HG02885 (cell line): Measurements from ENCODE around the gene SOX12.
"Not testable (repeated sequence)": the region's sequence is repeated elsewhere in the genome, so short reads cannot be mapped to it uniquely, and the experiment has no call there.

ENCODE experiments used
- ATAC-seq: cut with Tn5 transposase; IDR thresholded peaks from one replicate; pipeline ENCODE4 v1.9.1; 2021; ENCODE audit warnings: mild to moderate bottlenecking; ENCODE audit not compliant: unreplicated experiment, poor library complexity

SOX12 gene

DNA sequence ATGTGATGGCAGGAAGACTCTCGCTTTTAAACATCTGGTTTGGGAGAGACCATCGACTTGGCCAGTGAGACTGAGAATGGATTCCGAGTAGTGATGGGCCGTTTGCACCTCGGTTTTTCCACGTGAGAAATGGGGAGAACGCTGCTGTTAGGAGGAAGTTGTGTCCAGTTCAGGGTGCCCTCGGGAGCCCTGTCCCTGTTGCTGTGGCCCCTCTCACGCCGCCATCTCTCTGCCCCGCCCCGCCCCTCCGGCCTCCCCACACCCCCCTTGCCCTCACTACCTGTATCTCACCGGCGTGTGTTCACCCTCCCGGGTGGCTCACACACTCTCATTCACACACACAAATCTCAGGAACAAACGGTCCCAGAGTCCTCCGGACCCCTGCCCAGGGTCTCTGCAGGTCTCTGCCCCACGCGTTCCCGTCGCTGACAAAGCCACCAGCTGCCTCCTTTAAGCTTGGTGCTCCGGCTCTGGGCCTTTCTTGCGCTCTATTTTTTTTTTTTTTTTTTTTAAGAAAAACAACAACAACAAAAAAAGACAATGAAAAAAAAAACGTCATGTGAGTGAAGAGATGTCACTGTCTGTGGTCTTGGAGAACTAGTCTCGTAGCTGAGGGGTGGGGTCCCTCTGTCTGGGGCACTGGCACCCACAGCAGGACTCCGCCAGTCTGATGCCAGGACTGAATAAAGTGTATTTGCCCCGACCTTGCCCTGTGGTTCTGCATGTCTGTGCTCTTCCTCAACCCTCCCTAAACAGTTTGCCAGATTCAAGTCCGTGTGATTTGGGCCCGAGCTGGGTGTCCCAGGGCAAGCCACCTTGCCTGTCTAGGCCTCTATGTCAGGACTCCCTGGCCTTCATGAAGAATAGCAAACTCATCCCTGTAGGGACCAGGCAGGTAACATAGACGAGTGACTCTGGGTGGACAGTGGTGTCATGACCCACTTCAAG lies 2.9 kb downstream of the SOX12 start:
- ATAC-seq = no peak

DNA sequence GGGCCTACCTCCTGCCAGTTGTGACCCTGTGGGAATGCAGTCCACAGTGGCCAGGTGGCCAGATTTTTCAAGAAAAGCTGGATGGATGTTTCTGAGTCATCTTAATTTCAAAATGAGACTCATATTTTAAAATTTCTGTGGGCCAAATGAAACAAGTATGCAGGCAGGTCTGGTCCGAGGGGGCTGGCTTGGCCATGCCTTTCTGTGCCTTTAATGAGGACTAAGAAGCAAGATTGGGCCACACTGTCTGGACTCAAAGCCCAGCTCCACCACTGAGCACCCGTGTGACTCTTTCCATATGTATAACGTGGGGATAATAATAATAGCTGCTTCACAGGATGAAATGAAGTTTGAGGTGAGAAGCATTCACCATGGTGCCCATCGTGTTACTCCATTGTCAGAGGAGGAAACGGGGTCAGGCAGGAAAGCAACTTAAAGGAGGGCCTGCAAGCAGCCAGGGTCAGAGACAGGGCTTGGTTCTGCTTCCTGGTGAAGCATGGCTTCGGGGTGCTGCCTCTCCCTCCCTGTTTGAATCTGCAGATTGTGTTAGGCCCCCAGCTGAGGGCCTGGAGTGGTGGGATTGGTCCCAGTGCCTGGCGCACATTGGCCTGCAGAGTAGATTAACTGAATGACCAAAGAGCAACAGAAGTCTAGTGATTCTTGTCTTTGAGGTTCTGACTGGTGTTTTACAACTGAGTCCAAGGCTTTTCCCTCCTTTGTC lies 3.8 kb downstream of the SOX12 start:
- no peak for ATAC-seq

DNA sequence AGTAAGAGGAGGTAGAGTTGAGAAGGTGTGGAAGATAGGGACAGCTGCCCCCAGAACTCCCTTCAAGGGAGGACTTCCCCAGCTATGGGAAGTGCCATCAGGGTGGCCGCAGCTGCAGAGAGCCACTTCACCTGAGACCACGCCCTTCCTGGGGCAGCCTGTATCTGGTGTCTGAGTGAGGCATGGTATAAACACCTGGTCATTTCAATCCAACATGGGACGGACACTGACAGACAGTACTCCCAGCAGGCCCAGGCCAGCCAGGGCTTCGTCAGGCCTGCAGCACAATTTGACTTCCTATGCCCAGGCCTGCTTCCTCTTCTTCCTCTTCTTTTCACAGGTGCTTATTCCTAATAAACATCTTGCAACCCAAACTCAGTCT lies 4.5 kb downstream of the SOX12 start:
- ATAC-seq = no peak

DNA sequence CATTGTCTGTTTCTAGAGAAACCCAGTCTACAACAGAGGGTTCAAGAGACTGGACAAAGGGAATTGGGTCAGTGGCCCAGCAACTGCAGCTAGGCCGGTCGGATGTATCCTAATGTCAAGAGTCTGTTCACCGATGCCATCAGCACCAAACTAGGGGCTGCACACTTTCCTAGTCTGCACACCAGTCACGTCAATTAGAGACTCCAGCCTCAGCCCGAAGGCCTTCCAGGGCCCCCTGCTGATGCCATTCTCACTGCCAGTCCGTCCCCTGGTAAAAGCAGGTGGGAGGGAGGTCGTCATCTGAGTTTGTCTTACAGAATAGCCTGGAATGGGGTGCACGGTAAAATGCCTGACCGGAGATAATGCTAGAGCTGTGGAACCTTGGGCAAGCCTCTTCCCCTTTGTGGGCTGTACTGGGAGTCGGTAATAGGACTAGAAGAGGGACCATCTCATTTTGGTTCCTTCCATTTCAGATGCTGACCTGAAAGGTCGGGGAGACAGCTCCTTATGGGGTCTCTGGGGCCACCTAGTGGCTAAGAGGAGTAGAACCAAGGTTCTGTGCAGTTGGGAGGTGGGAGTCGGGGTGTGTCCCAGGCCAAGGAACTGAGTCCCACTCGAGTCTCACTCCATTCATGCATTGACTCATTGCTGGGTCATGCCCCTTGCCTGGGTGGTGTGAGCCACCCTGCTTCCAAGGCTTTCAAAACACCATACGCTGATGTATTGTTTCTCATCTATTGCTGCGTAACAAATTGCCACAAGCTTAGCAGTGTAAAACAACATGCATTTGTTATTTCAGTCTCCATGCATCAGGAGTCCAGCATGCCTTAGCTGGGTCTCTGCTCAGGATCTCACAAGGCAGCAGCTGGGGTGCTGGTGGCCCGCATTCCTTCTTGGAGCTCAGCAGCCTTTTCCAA lies 5.1 kb downstream of the SOX12 start:
- peak; percentile 30 for ATAC-seq

DNA sequence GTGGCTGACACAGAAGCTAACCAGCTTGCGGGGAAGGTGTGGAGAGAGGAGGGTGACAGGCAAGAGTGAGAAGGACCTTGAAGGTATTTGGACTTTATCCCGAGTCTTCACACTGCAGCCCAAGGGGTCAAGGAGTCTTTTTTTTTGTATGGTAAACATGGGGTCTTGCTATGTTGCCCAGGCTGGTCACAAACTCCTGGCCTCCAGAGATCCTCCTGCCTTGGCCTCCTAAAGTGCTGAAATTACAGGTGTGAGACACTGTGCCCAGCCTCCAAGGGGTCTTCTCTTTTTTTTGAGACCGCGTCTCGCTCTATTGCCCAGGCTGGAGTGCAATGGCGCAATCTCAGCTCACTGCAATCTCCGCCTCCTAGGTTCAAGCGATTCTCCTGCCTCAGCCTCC lies 9.2 kb downstream of the SOX12 start:
- no peak for ATAC-seq

DNA sequence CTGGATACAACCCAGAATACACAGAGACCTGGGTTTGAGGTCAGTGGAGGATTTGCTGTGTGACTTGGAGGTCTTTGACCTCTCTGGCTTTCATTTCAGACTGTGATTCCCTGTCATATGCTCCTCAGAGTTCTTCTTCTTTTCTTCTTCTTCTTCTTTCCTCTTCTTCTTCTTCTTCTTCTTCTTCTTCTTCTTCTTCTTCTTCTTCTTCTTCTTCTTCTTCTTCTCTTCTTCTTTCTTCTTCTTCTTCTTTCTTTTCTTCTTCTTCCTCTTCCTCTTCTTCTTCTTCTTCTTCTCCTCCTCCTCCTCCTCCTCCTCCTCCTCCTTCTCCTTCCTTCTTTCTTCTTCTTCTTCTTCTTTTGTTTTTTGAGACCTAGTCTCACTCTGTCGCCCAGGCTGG lies 10.7 kb downstream of the SOX12 start:
- not testable (repeated sequence) for ATAC-seq

DNA sequence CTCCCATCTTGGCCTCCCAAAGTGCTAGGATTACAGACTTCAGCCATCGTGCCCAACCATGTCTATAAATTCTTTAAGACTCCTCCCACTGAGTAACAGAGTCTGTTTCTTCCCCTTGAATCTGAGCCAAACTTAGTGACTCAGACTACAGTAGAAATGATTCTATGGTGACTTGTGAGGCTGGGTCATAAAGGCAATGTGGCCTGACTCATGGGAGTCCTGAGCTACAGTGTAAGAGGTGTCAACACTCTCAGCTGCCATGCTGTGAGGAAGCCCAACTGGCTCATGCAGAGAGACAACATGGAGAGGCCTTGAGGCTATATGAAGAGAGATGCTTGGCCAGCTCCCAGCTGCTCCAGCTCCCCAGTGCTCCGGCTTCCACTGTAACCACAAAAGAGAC lies 16.3 kb downstream of the SOX12 start:
- no peak for ATAC-seq

DNA sequence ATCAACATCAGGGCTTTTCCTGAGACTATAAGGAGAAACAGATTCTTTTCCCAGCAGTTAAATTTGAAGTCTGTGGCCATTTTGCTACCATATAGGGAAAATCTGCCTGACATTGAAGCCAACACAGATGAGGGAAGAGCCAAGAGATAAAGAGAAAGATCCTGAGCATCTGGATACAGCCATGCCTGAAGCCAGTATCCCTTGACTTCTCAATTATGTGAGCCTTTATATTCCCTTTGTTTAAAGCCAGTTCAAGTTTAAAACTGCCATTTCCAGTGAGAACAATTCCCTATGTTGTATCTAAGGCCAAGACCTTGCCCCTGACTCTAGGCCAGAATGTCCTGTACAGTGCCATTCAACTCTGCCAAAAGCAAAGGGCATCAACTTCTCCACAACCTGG lies 17.8 kb downstream of the SOX12 start:
- ATAC-seq = no peak

DNA sequence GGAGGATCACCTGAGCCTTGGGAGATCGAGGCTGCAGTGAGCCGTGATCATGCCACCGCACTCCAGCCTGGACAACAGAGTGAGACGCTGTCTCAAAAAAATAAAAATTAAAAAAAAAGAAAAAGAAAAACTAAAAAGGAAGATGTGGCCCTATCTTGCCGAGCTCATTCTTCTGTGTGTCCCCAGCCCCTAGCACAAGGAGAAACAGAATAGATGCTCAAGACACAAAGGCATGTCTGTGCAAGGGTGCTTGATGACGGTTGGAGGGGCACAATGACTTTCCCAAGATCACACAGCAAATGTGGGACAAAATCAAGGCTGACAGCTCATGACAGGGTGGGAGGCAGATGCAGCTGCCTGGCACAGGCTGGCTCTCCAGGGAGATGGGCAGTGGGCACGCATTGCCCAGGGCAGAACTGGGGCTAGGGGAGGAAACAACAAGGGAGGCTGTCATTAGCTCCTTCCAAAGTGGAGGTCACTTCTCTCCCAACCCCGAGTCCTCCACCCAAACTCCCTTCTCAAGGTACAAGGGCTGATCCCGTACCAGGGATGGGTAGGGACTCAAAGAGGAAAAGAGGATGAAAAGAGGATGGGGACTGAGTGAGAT lies 20.8 kb downstream of the SOX12 start:
- ATAC-seq = no peak

DNA sequence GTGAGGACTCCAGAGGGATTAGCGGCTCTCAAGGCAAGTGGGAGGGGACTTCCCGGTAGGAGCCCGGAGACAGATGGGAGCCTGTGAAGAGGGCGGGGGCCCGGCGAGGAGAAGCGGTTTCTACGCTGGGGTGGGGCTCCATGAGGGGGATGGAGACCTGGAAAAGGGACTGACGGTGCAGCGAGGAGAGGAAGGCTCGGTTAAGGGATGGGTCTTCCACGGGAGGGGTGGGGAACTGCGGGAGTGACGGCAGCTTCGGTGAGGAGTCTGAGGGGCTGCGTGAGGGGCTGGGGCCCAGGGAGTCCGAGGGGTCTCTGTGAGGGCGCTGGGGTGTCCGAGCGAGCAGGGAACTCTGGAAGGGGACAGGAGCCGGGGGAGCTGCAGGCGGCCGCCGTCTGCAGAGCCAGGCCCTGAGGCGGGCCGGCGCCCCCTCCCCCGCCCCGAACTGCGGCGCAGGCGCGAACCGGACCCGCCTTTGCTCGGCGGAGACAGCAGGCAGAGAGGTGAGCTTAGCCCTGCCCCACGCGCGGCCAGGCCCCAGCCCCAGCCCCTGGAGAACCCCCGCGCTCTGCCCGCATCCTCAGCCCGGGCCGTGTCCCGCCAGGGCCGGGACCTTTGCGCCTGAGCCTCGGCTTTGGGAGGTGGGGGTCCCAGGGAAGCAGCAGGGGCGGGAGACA lies 21.4 kb downstream of the SOX12 start, which contains the start of gene NRSN2:
NRSN2 (plus strand) TSS at position 472 of the 677 bp plus-strand sequence. CDS start 2,533 bp downstream, outside the sequence.
- peak; percentile 43 for ATAC-seq

DNA sequence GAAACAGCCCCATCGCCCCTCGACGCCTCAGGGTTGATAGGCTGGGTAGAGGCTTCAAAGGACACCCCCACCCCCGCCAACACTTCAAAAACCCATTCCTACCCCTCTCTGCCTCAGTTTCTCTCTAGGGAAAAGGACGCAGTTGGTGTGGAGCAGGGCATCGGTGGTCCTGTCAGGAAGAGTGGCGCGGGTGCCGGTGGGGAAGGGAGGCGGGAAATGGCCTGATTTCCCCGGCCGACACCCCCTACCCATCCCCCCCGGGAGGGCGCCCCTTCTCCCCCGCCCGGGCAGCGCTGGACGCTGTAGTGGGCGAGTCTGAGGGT lies 21.9 kb downstream of the SOX12 start:
- ATAC-seq = no peak

DNA sequence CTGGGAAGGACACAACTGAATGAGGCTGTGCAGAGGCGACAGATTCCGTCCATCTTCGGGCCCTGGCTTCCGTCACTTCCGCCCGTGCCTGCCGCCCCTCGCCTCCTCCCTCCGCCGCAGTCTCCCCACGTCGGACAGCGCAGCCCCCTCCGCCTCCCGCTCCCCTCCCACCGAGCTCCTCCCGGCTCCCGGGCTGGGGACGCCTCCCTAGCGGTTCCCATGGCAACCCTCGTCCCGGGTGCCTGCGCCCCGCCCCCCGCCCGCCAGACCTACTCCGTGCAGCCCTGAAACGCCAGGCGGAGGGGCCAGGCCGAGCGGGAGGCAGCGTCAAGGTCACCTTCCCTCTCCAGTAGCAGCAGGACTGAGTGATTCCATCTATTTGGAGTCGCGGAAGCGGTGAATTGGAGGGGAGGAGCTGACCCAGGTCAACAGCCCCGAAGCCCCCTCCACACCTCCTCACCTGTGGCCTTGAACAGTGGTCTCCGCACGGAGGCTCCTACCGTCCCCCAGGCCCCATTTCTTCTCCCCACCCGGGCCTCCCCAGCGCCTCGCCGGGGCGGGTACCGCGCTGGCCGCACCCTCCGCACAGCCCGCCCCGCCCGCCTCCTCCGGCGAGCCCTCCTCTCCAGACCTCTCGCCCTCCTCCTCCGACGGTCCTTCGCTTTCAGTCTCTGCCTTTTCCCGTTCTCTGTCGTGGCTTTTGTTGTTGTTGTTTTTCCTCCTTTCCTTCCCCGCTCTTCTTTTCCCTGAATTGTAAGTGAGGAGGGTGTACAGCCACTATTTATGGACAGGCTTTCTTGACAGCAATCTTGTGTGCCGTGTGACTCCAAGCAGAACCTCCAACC lies 22.5 kb downstream of the SOX12 start:
- ATAC-seq = peak; percentile 85

DNA sequence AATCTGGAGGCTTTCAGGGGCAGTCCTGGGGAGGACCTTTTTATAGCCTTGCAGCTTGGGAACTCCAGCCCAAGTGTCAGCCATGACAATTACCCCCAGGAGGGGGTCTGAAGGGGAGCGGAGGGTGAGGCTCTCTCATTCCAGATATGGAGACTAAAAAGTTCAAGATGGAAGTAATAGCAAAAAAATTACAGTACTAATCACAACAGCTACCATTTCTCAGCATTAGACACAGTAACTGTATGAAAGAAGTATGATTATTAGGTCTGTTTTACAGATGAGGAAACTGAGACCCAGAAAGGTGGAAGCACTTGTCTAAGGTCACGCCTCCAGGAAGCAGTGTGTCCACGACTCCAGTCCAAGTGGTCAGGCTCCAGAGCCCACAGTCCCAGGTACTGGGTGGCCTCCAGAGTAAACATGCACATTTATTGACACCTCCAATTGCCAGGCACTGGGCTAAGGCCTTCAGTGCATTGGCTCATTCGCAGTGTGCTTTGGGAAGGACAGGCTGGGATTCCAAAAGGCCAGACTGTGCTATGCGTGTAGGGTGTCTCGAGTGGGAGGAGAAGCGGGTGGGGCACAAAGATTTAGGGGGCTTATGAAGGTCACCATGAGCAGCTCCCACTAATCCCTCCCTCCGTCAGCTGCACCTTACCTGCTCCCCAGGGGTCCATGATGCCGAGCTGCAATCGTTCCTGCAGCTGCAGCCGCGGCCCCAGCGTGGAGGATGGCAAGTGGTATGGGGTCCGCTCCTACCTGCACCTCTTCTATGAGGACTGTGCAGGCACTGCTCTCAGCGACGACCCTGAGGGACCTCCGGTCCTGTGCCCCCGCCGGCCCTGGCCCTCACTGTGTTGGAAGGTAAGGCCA lies 23.9 kb downstream of the SOX12 start:
- ATAC-seq = no peak

DNA sequence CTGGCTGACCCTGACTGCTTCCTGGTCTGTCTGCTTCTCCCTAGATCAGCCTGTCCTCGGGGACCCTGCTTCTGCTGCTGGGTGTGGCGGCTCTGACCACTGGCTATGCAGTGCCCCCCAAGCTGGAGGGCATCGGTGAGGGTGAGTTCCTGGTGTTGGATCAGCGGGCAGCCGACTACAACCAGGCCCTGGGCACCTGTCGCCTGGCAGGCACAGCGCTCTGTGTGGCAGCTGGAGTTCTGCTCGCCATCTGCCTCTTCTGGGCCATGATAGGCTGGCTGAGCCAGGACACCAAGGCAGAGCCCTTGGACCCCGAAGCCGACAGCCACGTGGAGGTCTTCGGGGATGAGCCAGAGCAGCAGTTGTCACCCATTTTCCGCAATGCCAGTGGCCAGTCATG lies 27.8 kb downstream of the SOX12 start:
- no peak for ATAC-seq

DNA sequence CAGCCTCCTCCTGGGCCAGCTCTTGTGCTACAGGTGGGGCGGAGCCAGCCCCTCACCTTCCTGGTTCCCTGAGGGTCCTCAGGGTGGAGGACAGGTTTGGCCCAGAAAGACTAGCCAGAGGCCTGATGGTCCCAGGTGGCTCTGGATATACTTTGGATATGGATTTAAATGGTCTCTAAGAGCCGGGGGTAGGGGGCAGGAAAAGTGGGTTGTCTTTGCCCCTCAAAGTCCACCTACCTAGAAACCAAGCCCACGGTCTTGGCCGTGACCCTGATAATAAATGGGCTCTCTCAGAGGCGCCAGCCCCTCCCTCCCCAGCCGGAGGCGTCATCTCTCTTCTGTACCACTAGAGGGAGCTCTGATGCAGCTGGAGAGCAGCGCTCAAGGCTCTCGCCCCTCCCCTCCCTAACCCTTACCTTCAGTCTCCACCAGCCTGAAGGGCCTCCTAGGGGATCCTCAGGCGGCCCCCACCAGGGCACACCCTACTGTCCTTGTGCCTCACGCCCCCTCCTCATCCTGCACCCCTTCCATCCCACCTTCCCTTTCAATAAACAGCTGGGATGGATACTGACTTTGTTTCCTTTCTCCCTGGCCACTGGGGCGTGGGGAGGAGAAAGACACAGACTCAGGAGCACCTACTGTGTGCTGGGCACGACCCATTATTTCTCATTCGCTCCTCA lies 29.1 kb downstream of the SOX12 start:
- ATAC-seq = peak; percentile 90

DNA sequence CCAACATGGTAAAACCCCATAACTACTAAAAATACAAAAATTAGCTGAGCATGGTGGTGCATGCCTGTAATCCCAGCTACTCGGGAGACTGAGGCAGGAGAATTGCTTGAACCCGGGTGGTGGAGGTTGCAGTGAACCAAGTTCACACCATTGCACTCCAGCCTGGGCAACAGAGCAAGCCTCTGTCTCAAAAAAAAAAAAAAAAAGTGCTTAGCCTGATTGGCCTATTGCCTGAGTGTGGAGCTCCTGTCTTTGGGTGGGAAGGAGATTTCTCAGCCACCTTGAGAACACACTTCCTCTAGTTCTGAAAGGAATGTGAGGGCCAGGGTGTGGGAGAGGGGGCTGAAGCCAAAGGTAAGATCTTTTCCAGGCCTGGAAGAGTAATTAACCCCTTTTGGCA lies 30.8 kb downstream of the SOX12 start:
- ATAC-seq = not testable (repeated sequence)

DNA sequence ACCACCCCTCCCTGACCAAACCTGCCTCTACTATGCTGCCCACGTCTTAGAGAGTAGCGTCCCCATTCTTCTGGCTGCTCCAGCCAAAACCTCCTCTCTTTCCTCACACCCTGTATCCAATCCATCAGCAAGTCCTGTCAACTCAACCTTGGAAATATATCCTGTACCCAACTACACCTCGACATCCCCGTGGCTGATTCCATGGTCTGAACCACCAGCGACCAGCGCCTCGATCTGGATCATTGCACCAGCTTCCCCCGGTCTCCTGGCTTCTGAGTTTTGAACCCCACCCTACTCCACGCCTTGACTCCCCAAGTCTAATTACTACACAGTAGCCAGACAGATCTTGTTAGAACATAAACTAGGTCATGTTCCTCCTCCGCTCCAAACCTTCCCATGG lies 31.4 kb downstream of the SOX12 start:
- no peak for ATAC-seq
